ENCODE data around the gene GALNT11. TPM values are rescaled to one million over a fixed set of nuclear protein-coding genes. Genes with fewer than 3 reads are reported as not detected.

The GALNT11 gene
- total and polyA plus RNA-seq, 2 of the 4 experiments (the other 2 are of a cell fraction) = 24.4 to 29.3 TPM

DNA sequence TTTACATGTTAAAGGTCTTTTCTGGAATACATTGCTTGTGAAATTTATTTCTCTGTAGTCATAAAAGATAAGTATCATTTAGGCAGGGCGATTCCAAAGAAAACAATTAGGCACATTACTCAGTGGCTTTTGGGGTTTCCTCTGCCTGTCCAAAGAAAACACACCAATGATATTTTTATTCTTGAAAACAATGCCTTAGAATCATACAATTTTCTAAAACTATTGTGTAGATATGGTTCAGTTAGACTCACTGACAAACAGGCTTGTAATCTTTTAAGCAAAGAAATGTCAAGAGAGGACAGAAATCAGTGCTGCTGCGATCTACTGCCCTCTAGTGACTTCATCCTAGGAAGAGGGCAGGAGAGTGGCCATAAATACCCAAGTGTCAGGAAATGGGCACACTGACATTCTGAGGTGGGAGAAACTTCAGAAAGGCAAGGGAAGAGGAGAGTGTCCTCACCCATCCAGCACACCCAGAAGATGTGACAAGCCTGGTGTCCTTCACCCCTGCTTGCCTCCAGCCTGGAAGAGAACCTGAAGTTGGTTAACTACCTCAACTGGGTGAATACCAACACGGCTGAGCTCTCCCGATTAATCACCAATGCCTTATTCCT lies 120.5 kb downstream of the GALNT11 start:
- Histone ChIP-seq H2BK15ac (ENCODE audit: low read depth, low read length) (no peak overlapping the region), H4K91ac (ENCODE audit: insufficient read depth, low read depth, low read length) (no peak overlapping the region), H2AFZ (replicated peaks; ENCODE audit: low read length, poor library complexity) (no peak overlapping the region), H3K9me3 (ENCODE audit: control insufficient read depth, insufficient read depth, low read length) (no peaks in the 10 kb centered on the region), H3K4me2 (ENCODE audit: low read depth, low read length) (no peak overlapping the region), H2AK9ac (replicated peaks; ENCODE audit: low read depth, low read length, poor library complexity) (no peak overlapping the region), H3K27ac (ENCODE audit: insufficient read depth, low read length) (no peak overlapping the region), H3K23ac (ENCODE audit: low read depth, low read length) (no peak overlapping the region), H3K27me3 (ENCODE audit: control insufficient read depth, insufficient read depth, low read length) (no peaks in the 10 kb centered on the region), H2BK5ac (ENCODE audit: low read depth, low read length, poor library complexity, severe bottlenecking) (no peak overlapping the region), H3K79me1 (ENCODE audit: low read depth in 1 of 2, low read length in 2 of 2) (peaks cover 6 to 19% of the 10 kb centered on the region in 2 experiments; a peak in 3 of 4 replicates), H2BK120ac (ENCODE audit: low read depth, low read length) (no peak overlapping the region), H3K4ac (ENCODE audit: low read depth, low read length) (no peak overlapping the region), H4K5ac (ENCODE audit: low read depth, low read length) (no peak overlapping the region), H2AK5ac (ENCODE audit: low read depth, low read length) (no peak overlapping the region), H3K4me1 (ENCODE audit: control insufficient read depth, insufficient read depth, low read length) (peaks cover 2% of the 10 kb centered on the region; the same call in 1 of the 2 replicates), H3K18ac (ENCODE audit: low read depth, low read length) (no peak overlapping the region), H3K36me3 (ENCODE audit: control insufficient read depth, insufficient read depth, low read length) (peaks cover 42% of the 10 kb centered on the region), H3K9me1 (ENCODE audit: insufficient read depth, low read length) (peaks cover 4% of the 10 kb centered on the region), H3K14ac (replicated peaks; ENCODE audit: low read depth, low read length) (0 out of 2 replicates have a peak overlapping the region, but pooled peaks have one; percentile 18), H3K56ac (ENCODE audit: extremely low read depth, insufficient read depth, low read length) (no peak overlapping the region), H2BK20ac (ENCODE audit: low read depth, low read length) (no peak overlapping the region), H3K9ac (ENCODE audit: low read depth, low read length) (no peak overlapping the region), H3K4me3 (ENCODE audit: insufficient read depth, low read depth, low read length) (no peak overlapping the region), H4K8ac (ENCODE audit: low read depth in 2 of 2, low read length in 2 of 2) (no peak overlapping the region), H4K20me1 (ENCODE audit: insufficient read depth, low read length) (peaks cover 13% of the 10 kb centered on the region; the same call in 1 of the 2 replicates)
- no TSS peak for BruUV-seq (replicated peaks)
- 80% methylated on average over 3 of the region's 4 CpGs; no CpG with 5 or more reads in 1 of the 2 experiments for WGBS, 2 experiments (ENCODE audit: extremely low coverage in 2 of 2, insufficient read length in 1 of 2)
- DNase-seq (peak; percentile 71), ATAC-seq (ENCODE audit: low read depth) (peak; percentile 87)
- POLR2A ChIA-PET (ENCODE audit: unreplicated experiment) = no interaction called here
- CTCF ChIA-PET = interaction anchor here (0.6 to 0.8 kb wide), 3 partner anchors 10 to 125 kb away, joined by 3 to 9 read pairs (median 7); no protein-coding TSS in a partner anchor
- intact Hi-C loops (cut with micrococcal nuclease) = loop anchor here (1.0 to 5.0 kb wide), 2 partner anchors 119 to 363 kb away; partner anchors contain the start of gene GALNT11
- dilution Hi-C loops (cut with HindIII; ENCODE audit: low sequenced_read_pairs, unreplicated experiment) = no loop called here
- TF ChIP-seq SMC3 (IDR thresholded peaks at IDR 0.05; ENCODE audit: low read depth, low read length) = peak; percentile 14; the same call in 1 of the 2 replicates
- TF ChIP-seq, protein P1, sequence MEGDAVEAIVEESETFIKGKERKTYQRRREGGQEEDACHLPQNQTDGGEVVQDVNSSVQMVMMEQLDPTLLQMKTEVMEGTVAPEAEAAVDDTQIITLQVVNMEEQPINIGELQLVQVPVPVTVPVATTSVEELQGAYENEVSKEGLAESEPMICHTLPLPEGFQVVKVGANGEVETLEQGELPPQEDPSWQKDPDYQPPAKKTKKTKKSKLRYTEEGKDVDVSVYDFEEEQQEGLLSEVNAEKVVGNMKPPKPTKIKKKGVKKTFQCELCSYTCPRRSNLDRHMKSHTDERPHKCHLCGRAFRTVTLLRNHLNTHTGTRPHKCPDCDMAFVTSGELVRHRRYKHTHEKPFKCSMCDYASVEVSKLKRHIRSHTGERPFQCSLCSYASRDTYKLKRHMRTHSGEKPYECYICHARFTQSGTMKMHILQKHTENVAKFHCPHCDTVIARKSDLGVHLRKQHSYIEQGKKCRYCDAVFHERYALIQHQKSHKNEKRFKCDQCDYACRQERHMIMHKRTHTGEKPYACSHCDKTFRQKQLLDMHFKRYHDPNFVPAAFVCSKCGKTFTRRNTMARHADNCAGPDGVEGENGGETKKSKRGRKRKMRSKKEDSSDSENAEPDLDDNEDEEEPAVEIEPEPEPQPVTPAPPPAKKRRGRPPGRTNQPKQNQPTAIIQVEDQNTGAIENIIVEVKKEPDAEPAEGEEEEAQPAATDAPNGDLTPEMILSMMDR (conservative IDR thresholded peaks at IDR 0.05; ENCODE audit: low read depth, low read length) = peak; percentile 55
- TF ChIP-seq RFX5 (IDR thresholded peaks at IDR 0.05; ENCODE audit: low read depth, low read length) = no peak
- peak; percentile 54 for TF ChIP-seq RAD21 (IDR thresholded peaks at IDR 0.05; ENCODE audit: low read length)
- in situ Hi-C loops (cut with MboI; ENCODE audit: low sequenced_read_pairs) = no loop called here

All from IMR-90 (cell line).